Measurements from ENCODE around the gene GRID1. TPM values are rescaled to one million over a fixed set of nuclear protein-coding genes. Genes with fewer than 3 reads are reported as not detected.

Gene GRID1
- polyA plus RNA-seq, 3 donors: 0.71 to 1.7 (median 1.6) TPM

DNA sequence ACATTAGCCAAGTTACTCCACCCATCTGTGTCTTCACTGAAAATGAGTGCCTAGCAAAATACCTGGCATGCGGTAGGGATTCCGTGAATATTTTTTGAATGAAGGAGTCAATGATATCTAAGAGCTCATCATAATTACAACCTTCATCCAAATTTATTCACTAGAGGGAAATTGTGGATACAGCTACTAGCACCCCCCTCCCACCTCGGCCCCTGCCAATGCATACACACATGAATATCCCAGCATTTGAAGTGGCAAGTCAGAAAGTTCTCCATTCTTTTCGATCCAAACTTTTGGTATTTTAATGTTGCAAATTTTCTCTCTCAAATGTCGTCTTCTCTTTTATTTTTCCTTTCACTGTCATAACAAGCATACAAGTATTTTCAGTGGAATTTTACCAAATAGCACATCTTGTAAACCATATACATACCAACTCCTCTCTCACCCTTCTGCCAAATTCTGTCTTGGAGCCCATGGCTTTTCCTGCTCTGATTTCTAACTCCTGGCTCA, 164.3 kb downstream of the GRID1 start:
- WGBS, 3 donors: 83 to 87% (median 86%) methylated on average over 5 of the region's 5 CpGs

DNA sequence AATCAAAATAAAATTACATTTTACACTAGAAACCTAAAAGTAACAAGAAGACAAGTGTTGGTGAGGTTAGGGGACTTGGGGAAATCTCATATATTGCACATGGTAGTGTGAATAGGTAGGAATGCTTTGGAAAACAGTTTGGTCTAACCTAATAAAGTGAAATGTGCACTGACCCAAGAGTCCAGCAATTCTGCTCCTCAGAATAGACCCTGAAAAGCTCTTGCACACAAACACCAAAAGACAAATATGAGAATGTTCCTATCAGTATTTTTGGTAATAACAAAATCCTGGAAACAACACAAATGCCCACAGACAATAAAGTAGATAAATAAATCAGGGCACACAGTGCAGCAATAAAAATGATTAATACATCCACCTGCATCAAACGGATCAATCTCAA, 165.7 kb downstream of the GRID1 start:
- WGBS, 3 donors: 70 to 79% (median 77%) methylated on average over 1 of the region's 1 CpG
- H3K27ac ChIP-seq (ENCODE audit: low read depth, low read length): no peak overlapping the region

More for the DNA sequence above, 164.3 kb downstream of the GRID1 start:
- no peak overlapping the region for H3K27ac ChIP-seq (ENCODE audit: low read depth, low read length)

DNA sequence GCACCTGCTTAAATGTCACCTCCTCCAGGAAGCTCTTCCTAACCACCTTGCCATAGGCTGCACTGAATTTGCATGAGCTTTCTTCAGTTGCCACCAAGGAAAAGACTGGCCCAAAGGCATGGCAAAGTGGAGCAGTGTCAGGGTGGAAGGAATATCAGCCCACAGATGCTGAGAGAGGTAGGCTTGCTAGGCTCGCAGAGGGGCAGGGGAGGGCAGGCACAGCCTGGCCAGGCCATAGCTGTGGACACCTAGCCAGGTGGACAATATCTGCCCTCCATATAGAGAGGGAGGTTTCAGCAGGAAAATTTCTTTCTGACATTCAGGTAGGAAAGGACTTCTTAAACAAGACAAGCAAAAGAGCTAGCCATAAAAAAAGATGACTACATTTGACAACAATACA, 166.3 kb downstream of the GRID1 start:
- WGBS, 3 donors: 64 to 89% (median 83%) methylated on average over 1 of the region's 1 CpG
- H3K27ac ChIP-seq (ENCODE audit: low read depth, low read length): no peak overlapping the region

DNA sequence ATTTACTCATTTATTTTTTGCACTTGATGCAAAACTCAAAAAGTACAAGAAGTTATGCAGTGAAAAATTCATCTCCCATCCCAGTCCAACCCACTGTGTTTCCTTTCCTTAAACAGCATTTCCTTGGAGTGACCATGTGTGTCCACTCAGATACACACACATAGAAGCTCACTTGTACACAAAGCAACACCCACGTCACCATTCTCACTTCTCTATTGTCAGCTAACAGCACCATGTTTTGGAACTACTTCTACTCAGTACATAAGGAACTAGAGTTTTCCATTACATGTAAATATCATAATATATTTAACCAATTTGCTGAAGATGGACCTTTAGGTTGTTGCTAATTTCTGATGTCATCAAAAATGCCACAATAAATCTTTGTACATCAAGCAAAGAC, 167.6 kb downstream of the GRID1 start:
- 43 to 72% (median 67%) methylated on average over 1 of the region's 1 CpG for WGBS, 3 donors
- H3K27ac ChIP-seq (ENCODE audit: low read depth, low read length): no peak overlapping the region

DNA sequence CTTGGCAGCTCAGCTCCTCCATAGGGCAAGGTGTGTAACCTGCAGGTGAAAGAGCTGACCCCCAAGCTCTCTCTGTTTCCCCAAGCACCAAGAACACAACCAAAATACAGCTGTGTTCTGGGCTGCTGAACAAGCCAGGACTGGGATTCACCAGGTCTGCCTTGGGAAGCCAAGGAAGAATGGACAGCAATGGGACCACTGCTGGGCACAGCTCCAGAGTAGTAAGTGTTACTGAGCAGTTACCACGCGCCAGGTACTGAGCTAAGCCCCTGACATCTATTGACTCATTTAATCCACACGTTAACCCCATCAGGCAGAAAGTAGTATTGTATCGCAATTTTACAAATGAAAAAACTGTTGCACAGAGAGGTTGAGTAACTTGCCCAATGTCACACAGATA, 168.3 kb downstream of the GRID1 start:
- 85 to 92% (median 90%) methylated on average over 4 of the region's 4 CpGs for WGBS, 3 donors
- H3K27ac ChIP-seq (ENCODE audit: low read depth, low read length): no peak overlapping the region

DNA sequence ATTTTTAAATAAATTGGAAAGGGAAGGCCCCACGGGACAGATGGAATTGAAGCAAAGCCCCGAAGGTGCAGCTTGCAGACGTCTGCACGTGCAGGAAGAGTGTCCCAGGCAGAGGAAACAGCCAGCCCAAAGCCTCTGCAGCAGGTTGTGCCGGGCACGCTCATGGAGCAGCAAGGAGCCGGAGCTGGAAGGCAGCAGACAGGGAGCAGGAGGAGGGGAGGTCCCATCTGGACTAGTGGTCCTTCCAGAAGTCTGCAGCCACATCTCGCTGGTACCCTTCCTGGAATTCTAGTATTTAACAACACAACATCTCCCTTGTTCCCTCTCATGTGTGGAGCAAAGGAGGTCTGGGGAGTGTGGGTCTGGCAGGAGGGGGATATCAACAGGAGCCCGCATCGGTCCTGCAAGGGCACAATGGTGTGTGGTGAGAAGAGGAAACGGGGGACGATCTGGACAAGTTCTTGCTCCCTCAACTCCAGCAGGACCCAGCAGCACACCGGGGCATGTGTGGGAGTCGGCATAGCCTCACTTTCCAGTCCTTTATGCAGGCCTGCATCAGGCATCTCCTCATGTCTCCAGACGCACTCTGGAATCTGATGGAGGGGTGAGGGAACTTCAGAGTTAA, 169.3 kb downstream of the GRID1 start:
- WGBS, 3 donors: 64 to 72% (median 70%) methylated on average over 15 of the region's 15 CpGs
- H3K27ac ChIP-seq (ENCODE audit: low read depth, low read length): no peak overlapping the region

DNA sequence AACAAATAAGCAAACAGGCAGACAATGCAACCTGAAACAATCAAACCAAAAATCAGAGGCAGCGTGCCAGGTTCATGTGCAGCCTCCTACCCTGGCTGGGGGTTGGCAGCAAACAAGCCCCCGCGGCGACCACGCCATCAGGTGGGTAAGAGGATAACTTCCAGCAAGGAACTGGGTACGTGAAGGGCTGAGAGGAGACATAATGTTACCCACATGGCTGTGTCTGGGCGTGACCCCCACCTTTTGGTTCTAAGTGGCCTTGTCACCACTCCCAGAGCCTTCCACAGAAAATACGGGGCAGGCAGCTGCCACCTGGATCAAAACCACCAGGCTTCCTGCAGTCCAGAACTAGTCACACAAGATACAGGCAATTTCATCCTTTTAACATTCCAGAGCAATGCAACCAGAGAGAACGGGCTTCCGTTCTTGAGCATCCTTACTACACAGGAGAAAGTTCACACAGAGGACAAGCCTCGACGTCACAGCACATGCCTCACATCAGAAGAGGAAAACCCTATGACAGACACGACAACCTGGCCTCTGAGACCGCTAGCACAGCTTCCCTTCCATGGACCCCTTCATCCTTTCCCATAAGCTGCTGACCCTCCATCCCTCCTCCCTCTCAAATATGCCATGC, 171.0 kb downstream of the GRID1 start:
- no peak overlapping the region for H3K27ac ChIP-seq (ENCODE audit: low read depth, low read length)
- 79 to 81% (median 80%) methylated on average over 14 of the region's 14 CpGs for WGBS, 3 donors

DNA sequence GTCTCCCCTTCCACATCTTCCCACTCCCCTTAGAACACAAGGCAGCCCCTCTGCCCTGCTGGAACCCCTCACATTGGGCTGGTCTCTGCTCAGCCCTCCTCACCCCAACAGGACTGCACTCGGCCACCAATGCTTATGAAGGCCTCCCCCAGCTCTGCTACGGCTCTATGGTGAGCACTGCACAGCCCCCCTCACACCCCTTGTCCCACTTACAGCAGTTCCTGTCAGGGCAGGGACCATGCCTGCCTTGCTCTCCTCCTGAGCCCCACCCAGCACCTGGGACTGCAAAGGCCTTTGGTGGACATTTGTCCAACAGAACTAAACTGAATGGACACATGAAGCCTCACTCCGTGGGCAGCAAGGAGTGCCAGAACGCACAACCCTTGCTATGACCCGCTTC, 171.9 kb downstream of the GRID1 start:
- no peak overlapping the region for H3K27ac ChIP-seq (ENCODE audit: low read depth, low read length)
- 78 to 86% (median 86%) methylated on average over 5 of the region's 5 CpGs for WGBS, 3 donors

DNA sequence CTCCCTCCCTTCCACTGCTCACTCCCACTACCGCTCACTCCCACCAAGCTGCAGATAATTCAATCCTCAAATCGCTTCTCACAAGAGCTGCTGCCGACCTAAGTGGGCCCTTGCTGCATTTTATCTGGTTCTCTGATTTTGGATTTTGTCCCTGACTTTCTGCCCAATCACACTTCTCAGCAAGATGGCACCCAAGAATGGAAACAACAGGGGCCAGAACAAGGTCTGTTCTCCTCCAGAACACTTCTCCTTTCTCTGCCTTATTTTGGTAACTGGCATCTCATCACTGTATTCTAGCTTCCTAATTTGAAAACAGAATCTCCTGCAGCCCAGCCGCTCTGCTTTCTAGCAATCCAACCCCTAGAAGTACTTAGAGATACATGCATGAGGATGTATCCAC, 172.8 kb downstream of the GRID1 start:
- 69 to 78% (median 75%) methylated on average over 4 of the region's 4 CpGs for WGBS, 3 donors
- H3K27ac ChIP-seq (ENCODE audit: low read depth, low read length): no peak overlapping the region

DNA sequence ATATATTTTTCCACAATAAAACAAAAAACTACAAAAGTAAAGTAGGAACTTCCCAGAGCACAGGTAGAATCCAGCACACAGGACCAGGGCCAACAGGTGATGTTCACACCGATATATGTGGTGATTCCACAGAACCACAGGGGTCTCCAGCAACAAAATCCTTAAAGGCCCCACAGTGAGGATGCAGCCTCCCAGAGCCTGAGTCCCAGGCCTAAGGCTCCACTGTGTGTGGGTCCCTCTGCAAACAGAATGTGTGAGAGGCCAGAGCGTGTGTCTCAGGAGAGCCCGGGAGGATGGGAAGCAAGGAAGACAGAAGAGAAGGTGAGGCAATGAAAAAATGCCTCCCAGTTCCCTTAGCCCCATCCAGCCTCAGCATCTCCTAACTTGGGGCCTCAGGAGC, 173.9 kb downstream of the GRID1 start:
- 89 to 97% (median 95%) methylated on average over 3 of the region's 3 CpGs for WGBS, 3 donors
- no peak overlapping the region for H3K27ac ChIP-seq (ENCODE audit: low read depth, low read length)

DNA sequence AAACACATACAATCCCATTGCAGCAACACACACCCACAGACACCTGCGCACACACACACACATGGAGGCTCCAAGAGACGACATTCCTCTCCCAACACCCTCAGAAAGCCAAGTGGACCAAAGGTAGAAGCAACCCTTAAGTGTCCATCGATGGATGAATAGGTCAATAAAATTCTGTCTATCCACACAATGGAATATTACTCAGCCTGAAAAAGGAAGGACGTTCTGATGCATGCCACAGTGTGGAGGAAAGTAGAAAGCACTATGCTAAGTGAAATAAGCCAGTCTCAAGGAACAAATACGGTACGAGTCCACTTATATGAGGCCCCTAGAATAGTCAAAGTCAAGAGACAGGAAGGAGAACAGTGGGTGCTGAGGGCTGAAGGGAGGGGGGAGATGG, 174.4 kb downstream of the GRID1 start:
- no peak overlapping the region for H3K27ac ChIP-seq (ENCODE audit: low read depth, low read length)
- WGBS, 3 donors: 89 to 93% (median 91%) methylated on average over 6 of the region's 6 CpGs

DNA sequence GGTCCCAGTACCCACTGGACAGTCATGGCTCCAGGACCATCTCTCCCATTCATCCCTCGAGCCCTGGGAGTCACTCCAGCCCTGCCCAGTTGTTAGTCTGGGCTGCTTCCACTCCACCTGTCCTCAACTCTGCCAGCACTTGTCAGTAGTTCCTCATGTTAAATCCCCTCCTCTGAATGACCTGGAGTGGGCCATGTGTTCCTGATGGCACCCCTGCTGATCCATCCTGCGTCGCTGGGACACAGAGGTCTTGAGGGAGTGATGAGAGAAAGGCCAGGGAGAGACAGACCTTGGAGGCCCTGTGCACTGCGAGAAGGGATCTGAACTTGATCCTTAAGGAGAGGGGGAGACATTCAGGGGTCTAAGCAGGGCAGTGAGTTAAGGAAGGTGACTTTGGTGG, 174.9 kb downstream of the GRID1 start:
- no peak overlapping the region for H3K27ac ChIP-seq (ENCODE audit: low read depth, low read length)
- WGBS, 3 donors: 74 to 79% (median 78%) methylated on average over 4 of the region's 4 CpGs

DNA sequence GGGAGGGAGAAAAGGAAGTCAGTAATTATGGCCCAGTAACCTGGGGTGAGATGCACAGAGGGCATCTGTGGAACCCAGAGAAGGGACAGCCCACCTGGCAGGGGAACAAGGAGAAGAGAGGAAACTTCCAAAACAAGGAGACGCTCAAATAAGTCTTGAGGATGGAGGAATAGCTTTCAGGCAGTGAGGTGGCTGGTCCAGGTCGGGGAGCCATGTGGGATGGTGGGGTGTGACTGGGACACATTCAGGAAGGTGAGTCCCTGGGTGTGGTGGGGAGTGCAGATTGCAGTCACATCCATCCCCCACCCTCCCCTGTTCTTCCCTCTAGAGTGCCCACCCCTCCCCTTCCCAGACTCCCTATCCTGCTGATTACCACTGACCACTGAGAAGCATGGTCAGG, 175.4 kb downstream of the GRID1 start:
- 80 to 92% (median 85%) methylated on average over 2 of the region's 2 CpGs for WGBS, 3 donors
- no peak overlapping the region for H3K27ac ChIP-seq (ENCODE audit: low read depth, low read length)

DNA sequence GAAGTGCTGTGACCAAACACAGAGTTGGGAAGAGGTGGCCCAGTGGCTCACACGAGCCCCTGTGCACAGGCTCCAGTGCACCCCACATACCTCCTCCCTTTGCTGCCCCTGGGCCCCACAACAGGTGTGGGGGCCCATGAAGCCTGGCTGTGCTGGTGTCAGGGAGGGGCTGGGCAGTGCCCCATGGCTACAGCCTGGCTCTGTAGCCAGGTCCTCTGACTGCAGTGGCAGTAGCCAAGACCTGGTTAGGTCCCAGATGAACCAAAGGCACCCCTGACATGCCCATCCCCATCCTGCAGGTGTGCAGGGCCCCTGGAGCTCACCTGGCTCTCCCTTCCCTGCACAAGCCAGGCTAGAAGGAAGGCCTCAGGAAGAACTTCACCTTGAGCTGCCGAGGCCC, 176.3 kb downstream of the GRID1 start:
- H3K27ac ChIP-seq (ENCODE audit: low read depth, low read length): no peak overlapping the region
- 56 to 75% (median 73%) methylated on average over 2 of the region's 2 CpGs for WGBS, 3 donors

DNA sequence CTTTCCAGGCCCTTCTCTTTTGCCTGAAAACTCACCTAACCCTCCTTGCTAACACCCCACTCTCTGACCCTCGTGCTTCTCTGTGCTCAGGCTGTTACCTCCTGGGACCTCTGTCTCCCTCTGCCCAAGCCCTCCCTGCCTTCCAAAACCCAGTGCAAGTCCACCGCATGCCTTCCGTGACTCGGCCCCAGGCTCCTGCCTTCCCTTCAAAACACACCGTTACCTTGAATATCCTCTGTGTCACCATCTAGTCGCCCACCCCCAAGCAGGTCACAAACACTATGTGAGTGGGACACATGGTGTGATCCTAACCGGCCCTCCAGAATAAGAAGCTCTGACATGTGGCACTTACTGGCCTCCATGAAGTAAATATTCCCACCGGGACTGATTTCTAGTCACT, 176.7 kb downstream of the GRID1 start:
- H3K27ac ChIP-seq (ENCODE audit: low read depth, low read length): no peak overlapping the region
- 78 to 82% (median 81%) methylated on average over 8 of the region's 8 CpGs for WGBS, 3 donors

DNA sequence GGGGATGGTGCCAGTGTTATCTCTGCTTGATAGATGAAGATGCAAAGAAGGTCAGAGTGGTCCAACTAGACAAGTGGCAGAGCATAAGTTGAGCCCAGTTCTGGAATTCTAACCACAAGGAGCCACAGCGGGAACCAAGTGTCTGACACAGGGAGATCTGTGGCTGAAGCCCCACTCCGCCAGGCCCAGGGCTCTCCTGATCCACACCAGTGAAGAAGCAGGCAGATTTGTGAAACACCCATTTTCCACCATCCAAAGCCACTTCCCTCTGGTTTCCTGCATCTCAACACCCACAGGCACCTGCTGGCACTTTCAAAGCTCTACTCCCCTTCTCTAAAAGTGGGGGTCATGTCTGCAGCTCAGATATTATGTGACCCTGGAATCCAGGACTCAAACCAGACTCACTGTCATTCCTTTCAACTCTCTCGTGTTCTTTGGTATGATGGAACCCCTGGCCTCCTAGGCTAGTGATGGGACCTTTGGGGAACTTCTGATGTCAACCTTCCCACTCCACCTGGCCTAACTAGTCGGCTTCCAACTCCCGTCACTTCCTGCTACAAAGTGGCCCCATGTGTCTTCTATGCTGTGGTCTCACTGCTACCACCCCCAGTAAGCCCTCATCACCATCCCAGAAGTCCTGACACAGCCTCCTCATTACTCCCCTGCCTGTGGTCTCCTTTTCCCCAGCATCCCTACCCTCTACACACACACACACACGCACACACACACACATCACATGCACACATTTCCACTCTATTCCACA, 177.6 kb downstream of the GRID1 start:
- 76 to 79% (median 78%) methylated on average over 6 of the region's 6 CpGs for WGBS, 3 donors
- no peak overlapping the region for H3K27ac ChIP-seq (ENCODE audit: low read depth, low read length)

DNA sequence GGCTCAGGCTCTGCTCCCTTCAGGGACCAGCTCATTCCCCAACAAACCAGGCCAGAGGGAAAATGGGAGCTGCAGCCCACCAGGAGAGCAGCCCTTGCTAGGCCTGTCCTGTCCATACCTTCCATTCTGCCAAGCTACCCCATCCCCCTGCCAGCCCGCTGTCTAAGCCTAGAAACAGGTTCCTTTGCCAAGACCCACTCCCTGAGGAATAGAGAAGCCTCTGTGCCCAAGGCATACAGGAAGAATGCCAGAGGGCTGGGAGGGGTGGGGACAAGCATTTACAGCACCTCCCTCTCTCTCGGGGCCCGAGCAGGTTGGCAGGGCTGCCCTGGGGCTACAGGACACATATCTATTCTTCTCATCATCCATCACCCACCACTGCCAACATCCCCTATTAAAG, 178.3 kb downstream of the GRID1 start:
- H3K27ac ChIP-seq (ENCODE audit: low read depth, low read length): no peak overlapping the region
- WGBS, 3 donors: 52 to 78% (median 68%) methylated on average over 3 of the region's 3 CpGs

DNA sequence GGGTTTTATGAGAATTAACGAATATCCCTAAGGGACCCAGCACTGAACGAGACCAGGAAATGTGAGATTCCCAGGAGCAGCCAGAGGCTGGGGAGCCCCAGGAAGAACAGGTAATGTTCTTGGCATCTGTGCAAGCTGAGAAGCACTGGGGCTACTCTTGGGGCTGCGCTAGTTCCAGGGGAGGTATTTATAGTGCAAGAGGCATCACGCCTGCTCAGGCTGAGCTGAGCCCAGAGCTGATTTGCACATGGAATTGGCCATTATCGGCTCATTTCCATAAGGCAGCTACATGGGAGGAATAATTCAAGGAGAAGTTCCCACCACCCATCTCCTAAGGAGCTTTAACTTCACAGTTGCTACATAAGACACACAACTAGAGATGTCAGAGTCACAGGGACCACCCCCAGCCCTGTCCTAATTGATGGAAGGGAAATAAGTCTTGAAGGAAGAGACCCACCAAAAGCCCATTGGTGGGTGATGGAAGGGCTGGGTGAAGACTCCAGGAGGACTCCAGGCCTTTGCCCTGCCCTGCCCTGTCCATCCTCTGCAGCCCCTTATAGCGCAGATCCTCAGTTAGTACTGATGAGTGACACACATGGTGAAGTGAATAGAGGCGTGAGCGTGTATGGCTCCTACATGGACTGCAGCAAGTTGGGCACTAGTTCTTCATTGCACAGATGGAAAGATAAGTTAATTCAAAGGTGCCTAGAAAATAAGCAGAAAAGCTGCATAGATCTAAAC, 178.9 kb downstream of the GRID1 start:
- WGBS, 3 donors: 85 to 93% (median 87%) methylated on average over 8 of the region's 8 CpGs
- no peak overlapping the region for H3K27ac ChIP-seq (ENCODE audit: low read depth, low read length)

DNA sequence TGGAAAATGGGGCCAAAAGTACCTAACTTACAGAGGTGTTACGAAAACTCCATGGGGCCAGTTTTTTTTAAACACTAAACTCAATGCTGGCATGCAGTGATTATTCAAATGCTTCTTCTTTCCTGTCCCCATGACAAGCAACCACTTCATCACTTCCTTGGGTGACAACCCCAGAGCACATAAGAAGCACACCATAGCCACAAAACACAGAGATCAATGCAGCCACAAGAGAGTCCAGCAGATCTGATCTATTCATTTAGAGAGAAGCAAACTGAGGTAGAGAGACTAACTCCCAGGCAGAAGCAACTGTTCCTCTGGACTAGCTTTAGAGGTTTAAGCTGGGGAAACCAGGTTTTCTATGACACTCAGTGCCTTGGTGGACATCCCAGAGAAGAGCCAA, 180.0 kb downstream of the GRID1 start:
- no peak overlapping the region for H3K27ac ChIP-seq (ENCODE audit: low read depth, low read length)
- 39 to 93% (median 90%) methylated on average over 1 of the region's 1 CpG for WGBS, 3 donors

Measured in adipose tissue (tissue), 3 donors.